ENCODE data around the gene DENND10. TPM values are rescaled to one million over a fixed set of nuclear protein-coding genes. Genes with fewer than 3 reads are reported as not detected.

DENND10 gene
- total and polyA plus RNA-seq, 8 donors, result 7.2 to 16.3 (median 9.7) TPM

- DNase-seq, result no peak
- WGBS, 2 donors, result 86 to 97% methylated on average over 1 of the region's 1 CpG
- Histone ChIP-seq H3K4me3 (no peak overlapping the region), H3K9me3 (no peaks in the 10 kb centered on the region), H3K36me3 (peaks cover 11 to 76% (median 57%) of the 10 kb centered on the region in 3 donors), H3K27me3 (no peaks in the 10 kb centered on the region), H3K4me1 (no peaks in the 10 kb centered on the region), H3K27ac (no peak overlapping the region)
- no peak for FAIRE-seq
- intact Hi-C loops (cut with DNase I), result no loop called here
- ATAC-seq, result no peak
- no peak for TF ChIP-seq CTCF (IDR thresholded peaks at IDR 0.05)
Observed at GRCh38 chr10:119060107-119060506, 43.8 kb upstream of the DENND10 start.

GRCh38 chr10:119061352-119061751 lies 42.6 kb upstream of the DENND10 start:
- no peak for FAIRE-seq
- Histone ChIP-seq H3K27me3 (no peaks in the 10 kb centered on the region), H3K9me3 (no peaks in the 10 kb centered on the region), H3K4me1 (no peaks in the 10 kb centered on the region), H3K27ac (no peak overlapping the region), H3K4me3 (no peak overlapping the region), H3K36me3 (peaks cover 11 to 69% (median 56%) of the 10 kb centered on the region in 3 donors)
- no peak for TF ChIP-seq CTCF (IDR thresholded peaks at IDR 0.05)
- intact Hi-C loops (cut with DNase I), result no loop called here
- no peak for DNase-seq
- 84 to 94% methylated on average over 1 of the region's 1 CpG for WGBS, 2 donors
- no peak for ATAC-seq

GRCh38 chr10:119061926-119062325 lies 42.0 kb upstream of the DENND10 start:
- no peak overlapping the region for H3K4me3 ChIP-seq
- 89 to 92% methylated on average over 2 of the region's 2 CpGs for WGBS, 2 donors
- H3K27ac ChIP-seq, result no peak overlapping the region
- no peak for TF ChIP-seq CTCF (IDR thresholded peaks at IDR 0.05)
- H3K9me3 ChIP-seq, result no peaks in the 10 kb centered on the region
- H3K4me1 ChIP-seq, result no peaks in the 10 kb centered on the region
- DNase-seq, result no peak
- H3K27me3 ChIP-seq, result no peaks in the 10 kb centered on the region
- no peak for ATAC-seq
- intact Hi-C loops (cut with DNase I), result no loop called here
- FAIRE-seq, result no peak
- peaks cover 11 to 69% (median 52%) of the 10 kb centered on the region in 3 donors for H3K36me3 ChIP-seq

- intact Hi-C loops (cut with DNase I), result no loop called here
- Histone ChIP-seq H3K36me3 (peaks cover 2 to 70% (median 35%) of the 10 kb centered on the region in 3 donors), H3K4me3 (no peak overlapping the region), H3K4me1 (peaks cover 0 to 9% (median 4%) of the 10 kb centered on the region in 3 donors), H3K27me3 (no peaks in the 10 kb centered on the region), H3K9me3 (no peaks in the 10 kb centered on the region), H3K27ac (no peak overlapping the region)
- ATAC-seq (no peak), FAIRE-seq (no peak), DNase-seq (no peak)
- TF ChIP-seq CTCF (IDR thresholded peaks at IDR 0.05), result no peak
- WGBS, 2 donors, result 90 to 91% methylated on average over 9 of the region's 9 CpGs
Observed at GRCh38 chr10:119070395-119071165, 33.3 kb upstream of the DENND10 start.

GRCh38 chr10:119073584-119073983 lies 30.3 kb upstream of the DENND10 start:
- no peak overlapping the region for H3K27ac ChIP-seq
- H3K36me3 ChIP-seq, result peaks cover 2 to 47% (median 22%) of the 10 kb centered on the region in 3 donors
- intact Hi-C loops (cut with DNase I), result no loop called here
- no peak overlapping the region for H3K4me3 ChIP-seq
- no peak for TF ChIP-seq CTCF (IDR thresholded peaks at IDR 0.05)
- H3K4me1 ChIP-seq, result peaks cover 4 to 19% (median 17%) of the 10 kb centered on the region in 3 donors
- ATAC-seq, result no peak
- no peak for FAIRE-seq
- 76 to 79% methylated on average over 6 of the region's 6 CpGs for WGBS, 2 donors
- H3K9me3 ChIP-seq, result no peaks in the 10 kb centered on the region
- no peaks in the 10 kb centered on the region for H3K27me3 ChIP-seq
- no peak for DNase-seq

All from pancreas (tissue), 10 donors.